Lower lobe of right lung (tissue), 2 donors: Measurements from ENCODE around the gene SLIT3. TPM values are rescaled to one million over a fixed set of nuclear protein-coding genes. Genes with fewer than 3 reads are reported as not detected.

ENCODE experiments used
- ATAC-seq, 2 donors: fragments of 200-7000 bp; cut with Tn5 transposase; one replicate each; pipeline ENCODE4 v1.9.1; 2020 to 2022; ENCODE audit warnings: mild to moderate bottlenecking in 2 of 2, moderate library complexity in 2 of 2
- DNase-seq: peaks from one replicate; pipeline ENCODE4 v3.0.0-alpha.2; 2020
- H3K27ac ChIP-seq: fragments of 200-600 bp; one replicate; pipeline ENCODE4 v1.8.0; 2022
- H3K27me3 ChIP-seq: fragments of 200-600 bp; one replicate; pipeline ENCODE4 v1.8.0; 2022; ENCODE audit warnings: low read depth
- H3K36me3 ChIP-seq: fragments of 200-600 bp; one replicate; pipeline ENCODE4 v1.8.0; 2022; ENCODE audit warnings: mild to moderate bottlenecking
- H3K4me1 ChIP-seq: fragments of 200-600 bp; one replicate; pipeline ENCODE4 v1.8.0; 2022
- H3K4me3 ChIP-seq: fragments of 200-600 bp; one replicate; pipeline ENCODE4 v1.8.0; 2022; ENCODE audit warnings: mild to moderate bottlenecking
- H3K9me3 ChIP-seq: fragments of 200-600 bp; one replicate; pipeline ENCODE4 v1.8.0; 2022
- intact Hi-C: fragments of 100-400 bp; cut with DNase I; formaldehyde crosslinking; loops from one replicate; pipeline ENCODE4 v1.11.0; 2022
- total RNA-seq: library from RNA; stranded (reverse); fragmentation: NEBNext Ultra II Directional; extraction: Animal tissue kit (Norgen Biotek cat#: 25700); gene quantifications from one replicate; pipeline ENCODE4 v1.2.1, GENCODE V29; 2021
- TF ChIP-seq, protein P1 (sequence below): fragments of 200-600 bp; IDR thresholded peaks from one replicate; pipeline ENCODE4 v1.8.0; 2022; ENCODE audit warnings: antibody characterized with exemption, mild to moderate bottlenecking
- donor health status: DM: no; HTN: yes; CAD: no; lungs with severe emphysema.

SLIT3 gene
- total RNA-seq, 1 donor from 2014 or later: 48.6 TPM

DNA sequence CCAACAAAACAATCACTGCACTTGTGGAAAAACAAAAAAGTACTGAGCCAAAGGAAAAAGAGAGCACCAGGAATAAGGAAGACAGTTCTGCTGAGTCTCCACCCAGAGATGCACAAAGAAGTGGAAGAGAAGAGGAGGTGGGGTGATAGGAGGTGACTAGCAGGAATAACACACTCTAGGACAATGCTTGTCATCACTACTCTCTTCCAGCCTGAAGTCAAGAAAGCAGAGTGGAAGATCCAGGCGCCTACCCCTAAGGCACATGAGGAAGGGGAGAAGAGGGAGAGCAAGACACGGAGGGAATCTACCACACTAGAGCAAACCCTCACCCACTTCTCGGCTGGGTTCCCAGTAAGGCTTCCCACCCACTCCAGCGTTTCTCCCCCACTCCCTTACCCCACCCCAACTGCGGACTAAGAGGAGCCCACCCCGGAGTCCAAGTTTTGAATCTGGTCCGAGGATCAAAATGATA, 1.7 kb downstream of the SLIT3 start:
- no peaks in the 10 kb centered on the region for H3K9me3 ChIP-seq
- H3K4me1 ChIP-seq: peaks cover 6% of the 10 kb centered on the region
- DNase-seq (no peak), ATAC-seq (no peak)
- no peak overlapping the region for H3K27ac ChIP-seq
- intact Hi-C loops: no loop called here
- TF ChIP-seq, protein P1, sequence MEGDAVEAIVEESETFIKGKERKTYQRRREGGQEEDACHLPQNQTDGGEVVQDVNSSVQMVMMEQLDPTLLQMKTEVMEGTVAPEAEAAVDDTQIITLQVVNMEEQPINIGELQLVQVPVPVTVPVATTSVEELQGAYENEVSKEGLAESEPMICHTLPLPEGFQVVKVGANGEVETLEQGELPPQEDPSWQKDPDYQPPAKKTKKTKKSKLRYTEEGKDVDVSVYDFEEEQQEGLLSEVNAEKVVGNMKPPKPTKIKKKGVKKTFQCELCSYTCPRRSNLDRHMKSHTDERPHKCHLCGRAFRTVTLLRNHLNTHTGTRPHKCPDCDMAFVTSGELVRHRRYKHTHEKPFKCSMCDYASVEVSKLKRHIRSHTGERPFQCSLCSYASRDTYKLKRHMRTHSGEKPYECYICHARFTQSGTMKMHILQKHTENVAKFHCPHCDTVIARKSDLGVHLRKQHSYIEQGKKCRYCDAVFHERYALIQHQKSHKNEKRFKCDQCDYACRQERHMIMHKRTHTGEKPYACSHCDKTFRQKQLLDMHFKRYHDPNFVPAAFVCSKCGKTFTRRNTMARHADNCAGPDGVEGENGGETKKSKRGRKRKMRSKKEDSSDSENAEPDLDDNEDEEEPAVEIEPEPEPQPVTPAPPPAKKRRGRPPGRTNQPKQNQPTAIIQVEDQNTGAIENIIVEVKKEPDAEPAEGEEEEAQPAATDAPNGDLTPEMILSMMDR: no peak
- no peaks in the 10 kb centered on the region for H3K36me3 ChIP-seq
- peaks cover 40% of the 10 kb centered on the region for H3K27me3 ChIP-seq
- H3K4me3 ChIP-seq: peak overlapping the region; percentile 55

DNA sequence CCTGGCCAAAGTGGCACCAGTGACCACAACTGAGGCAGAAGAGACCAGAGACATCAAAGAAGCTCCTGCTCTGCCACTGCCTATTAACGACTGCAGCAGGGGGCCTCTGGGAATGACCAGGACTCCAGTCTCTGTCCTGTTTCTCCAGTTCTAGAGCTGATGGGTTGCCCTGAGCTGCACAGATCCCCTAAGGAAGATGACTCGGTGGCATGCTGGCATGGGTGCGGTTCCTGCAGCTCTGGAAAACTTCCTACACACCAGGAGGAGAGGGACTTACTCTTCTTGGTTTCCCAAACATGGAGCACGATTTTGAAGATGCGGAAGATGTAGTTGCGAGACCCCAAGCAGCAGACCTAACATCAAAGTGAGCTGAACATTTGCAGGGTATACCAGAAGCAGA, 2.7 kb downstream of the SLIT3 start:
- intact Hi-C loops: no loop called here
- H3K9me3 ChIP-seq: no peaks in the 10 kb centered on the region
- ATAC-seq: no peak
- peaks cover 6% of the 10 kb centered on the region for H3K4me1 ChIP-seq
- H3K27ac ChIP-seq: no peak overlapping the region
- H3K4me3 ChIP-seq: no peak overlapping the region
- TF ChIP-seq, protein P1: no peak
- H3K36me3 ChIP-seq: no peaks in the 10 kb centered on the region
- peaks cover 40% of the 10 kb centered on the region for H3K27me3 ChIP-seq
- DNase-seq: no peak

DNA sequence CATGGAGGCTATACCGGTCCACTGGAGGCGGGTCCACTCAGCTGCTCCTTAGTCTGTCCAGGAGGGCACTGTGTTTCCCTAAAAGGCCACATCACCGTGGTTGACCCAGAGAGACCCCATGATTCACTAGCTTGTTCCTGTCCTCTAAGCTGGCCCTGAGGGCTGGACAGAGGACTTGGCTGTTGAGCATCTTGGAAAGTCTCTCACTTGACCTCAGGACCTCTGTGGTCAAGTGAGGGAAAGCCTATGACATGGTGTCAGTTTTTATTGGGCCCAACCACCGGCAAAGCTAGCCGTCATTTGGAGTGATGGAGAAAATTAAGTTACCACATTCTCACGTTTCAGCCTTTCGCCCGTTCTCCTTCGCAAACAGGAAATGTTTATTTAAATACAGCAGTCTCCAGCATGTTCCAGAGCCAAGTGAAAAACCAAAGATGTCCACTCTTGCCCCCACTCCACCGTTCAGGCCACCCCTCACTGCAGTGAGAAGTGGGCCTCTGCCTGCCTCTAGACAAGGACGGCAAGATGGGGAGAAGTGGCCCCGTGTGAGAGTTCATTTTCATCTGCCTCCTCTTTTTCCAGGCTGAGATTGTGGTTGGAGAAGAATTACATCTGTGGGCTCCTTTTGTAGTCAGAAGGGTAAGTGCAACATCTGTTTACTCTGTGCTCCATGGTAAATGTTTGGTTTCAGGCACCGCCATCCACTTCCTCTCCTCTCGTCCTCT, 4.4 kb downstream of the SLIT3 start:
- H3K27ac ChIP-seq: peak overlapping the region; percentile 24
- H3K4me1 ChIP-seq: no peaks in the 10 kb centered on the region
- peak; percentile 24 to 52 for ATAC-seq
- H3K4me3 ChIP-seq: no peak overlapping the region
- H3K27me3 ChIP-seq: peaks cover 25% of the 10 kb centered on the region
- TF ChIP-seq, protein P1: no peak
- H3K36me3 ChIP-seq: no peaks in the 10 kb centered on the region
- H3K9me3 ChIP-seq: no peaks in the 10 kb centered on the region
- no peak for DNase-seq
- intact Hi-C loops: no loop called here

DNA sequence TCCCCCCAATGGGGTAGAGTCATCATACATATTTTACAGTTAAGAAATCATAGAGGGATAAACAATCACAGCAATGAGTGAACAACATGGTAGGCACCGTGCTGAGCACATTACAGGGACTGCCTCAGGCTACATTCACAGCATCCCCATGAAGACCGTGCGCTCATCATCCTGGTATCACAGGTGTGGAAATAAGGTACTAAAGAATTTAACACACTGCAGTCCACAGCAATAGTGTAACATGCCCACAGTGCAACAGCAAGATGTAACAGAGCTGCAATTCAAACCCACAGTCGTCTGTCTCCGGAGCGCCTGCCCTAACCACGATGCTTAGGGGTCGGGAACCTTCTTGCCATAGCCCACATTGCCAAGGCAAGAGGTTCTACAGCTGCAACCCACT, 5.6 kb downstream of the SLIT3 start:
- TF ChIP-seq, protein P1: no peak
- Histone ChIP-seq H3K4me1 (no peaks in the 10 kb centered on the region), H3K27me3 (peaks cover 12% of the 10 kb centered on the region), H3K36me3 (no peaks in the 10 kb centered on the region), H3K9me3 (no peaks in the 10 kb centered on the region), H3K27ac (no peak overlapping the region), H3K4me3 (no peak overlapping the region)
- intact Hi-C loops: no loop called here
- no peak for ATAC-seq
- no peak for DNase-seq

DNA sequence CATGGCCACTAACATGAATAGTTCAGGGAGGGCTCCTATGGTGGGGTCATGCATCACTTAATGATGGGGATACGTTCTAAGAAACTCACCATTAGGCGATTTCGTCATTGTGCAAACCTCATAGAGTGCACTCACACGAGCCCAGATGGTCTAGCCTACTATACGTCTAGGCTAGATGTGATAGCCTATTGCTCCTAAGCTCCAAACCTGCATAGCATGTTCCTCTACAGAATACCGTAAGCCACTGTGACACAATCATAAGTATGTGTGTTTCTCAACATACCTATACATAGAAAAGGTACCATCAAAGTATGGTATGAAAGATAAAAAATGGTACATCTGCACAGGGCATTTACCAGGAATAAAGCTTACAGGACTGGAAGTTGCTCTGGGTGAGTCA, 6.3 kb downstream of the SLIT3 start:
- intact Hi-C loops: no loop called here
- Histone ChIP-seq H3K36me3 (no peaks in the 10 kb centered on the region), H3K4me1 (no peaks in the 10 kb centered on the region), H3K9me3 (no peaks in the 10 kb centered on the region), H3K27ac (no peak overlapping the region), H3K4me3 (no peak overlapping the region), H3K27me3 (peaks cover 6% of the 10 kb centered on the region)
- DNase-seq (no peak), ATAC-seq (no peak)
- TF ChIP-seq, protein P1: no peak
